Measurements from ENCODE around the gene ZDHHC1. TPM values are rescaled to one million over a fixed set of nuclear protein-coding genes. Genes with fewer than 3 reads are reported as not detected.
"Not testable (repeated sequence)": the region's sequence is repeated elsewhere in the genome, so short reads cannot be mapped to it uniquely, and the experiment has no call there.

Gene ZDHHC1
- total RNA-seq, 2 experiments from 2014 or later, result 0.36 to 0.40 TPM

GRCh38 chr16:67387479-67388079 lies 28.7 kb downstream of the ZDHHC1 start:
- ATAC-seq (ENCODE audit: low read depth), result no peak
- POLR2A ChIA-PET, result interaction anchor here (0.6 kb wide), 1 partner anchor 47 kb away, joined by 6 read pairs; no protein-coding TSS in a partner anchor
- no peaks in the 10 kb centered on the region for H3K4me1 Mint-ChIP-seq
- H3K4me3 Mint-ChIP-seq, result no peak overlapping the region
- no peaks in the 10 kb centered on the region for H3K36me3 Mint-ChIP-seq
- peaks cover 15% of the 10 kb centered on the region for H3K27me3 Mint-ChIP-seq
- DNase-seq, result no peak
- H3K27ac Mint-ChIP-seq, result no peak overlapping the region
- H3K9me3 Mint-ChIP-seq, result no peaks in the 10 kb centered on the region

- POLR2A ChIA-PET, result no interaction called here
- Mint-ChIP-seq H3K4me3 (no peak overlapping the region), H3K36me3 (no peaks in the 10 kb centered on the region), H3K27ac (no peak overlapping the region), H3K27me3 (peaks cover 13% of the 10 kb centered on the region), H3K9me3 (no peaks in the 10 kb centered on the region), H3K4me1 (no peaks in the 10 kb centered on the region)
- ATAC-seq (ENCODE audit: low read depth) (no peak), DNase-seq (no peak)
These were observed 29.3 kb downstream of the ZDHHC1 start for GRCh38 chr16:67386861-67387455.

GRCh38 chr16:67384778-67385510 lies 31.3 kb downstream of the ZDHHC1 start:
- ATAC-seq (ENCODE audit: low read depth) (no peak), DNase-seq (no peak)
- Mint-ChIP-seq H3K27ac (no peak overlapping the region), H3K9me3 (no peaks in the 10 kb centered on the region), H3K36me3 (no peaks in the 10 kb centered on the region), H3K27me3 (peaks cover 11% of the 10 kb centered on the region), H3K4me1 (no peaks in the 10 kb centered on the region), H3K4me3 (no peak overlapping the region)
- POLR2A ChIA-PET, result no interaction called here

- Mint-ChIP-seq H3K27me3 (peaks cover 11% of the 10 kb centered on the region), H3K27ac (no peak overlapping the region), H3K36me3 (no peaks in the 10 kb centered on the region), H3K4me1 (no peaks in the 10 kb centered on the region), H3K4me3 (no peak overlapping the region), H3K9me3 (no peaks in the 10 kb centered on the region)
- POLR2A ChIA-PET, result no interaction called here
- DNase-seq, result no peak
- no peak for ATAC-seq (ENCODE audit: low read depth)
These were observed 33.0 kb downstream of the ZDHHC1 start for GRCh38 chr16:67383284-67383683.

- Mint-ChIP-seq H3K36me3 (no peaks in the 10 kb centered on the region), H3K4me1 (no peaks in the 10 kb centered on the region), H3K27me3 (peaks cover 20% of the 10 kb centered on the region), H3K4me3 (no peak overlapping the region), H3K9me3 (no peaks in the 10 kb centered on the region), H3K27ac (no peak overlapping the region)
- DNase-seq (no peak), ATAC-seq (ENCODE audit: low read depth) (no peak)
- POLR2A ChIA-PET, result no interaction called here
These were observed 37.6 kb downstream of the ZDHHC1 start for GRCh38 chr16:67378642-67379041.

- DNase-seq; ATAC-seq (ENCODE audit: low read depth); H3K27ac Mint-ChIP-seq; H3K36me3 Mint-ChIP-seq; POLR2A ChIA-PET; H3K4me1 Mint-ChIP-seq; H3K9me3 Mint-ChIP-seq; H3K4me3 Mint-ChIP-seq: not testable (repeated sequence)
- H3K27me3 Mint-ChIP-seq, result peaks cover 14% of the 10 kb centered on the region
These were observed 40.3 kb downstream of the ZDHHC1 start for GRCh38 chr16:67376012-67376411.

- Mint-ChIP-seq H3K9me3 (no peaks in the 10 kb centered on the region), H3K27me3 (peaks cover 13% of the 10 kb centered on the region), H3K36me3 (no peaks in the 10 kb centered on the region), H3K4me3 (no peak overlapping the region), H3K4me1 (no peaks in the 10 kb centered on the region), H3K27ac (no peak overlapping the region)
- DNase-seq (no peak), ATAC-seq (ENCODE audit: low read depth) (no peak)
- POLR2A ChIA-PET, result no interaction called here
These were observed 43.6 kb downstream of the ZDHHC1 start for GRCh38 chr16:67372664-67373063.

- DNase-seq (no peak), ATAC-seq (ENCODE audit: low read depth) (no peak)
- H3K4me3 Mint-ChIP-seq, result no peak overlapping the region
- no peaks in the 10 kb centered on the region for H3K9me3 Mint-ChIP-seq
- H3K27ac Mint-ChIP-seq, result no peak overlapping the region
- H3K27me3 Mint-ChIP-seq, result peaks cover 6% of the 10 kb centered on the region
- POLR2A ChIA-PET, result no interaction called here
- peaks cover 1% of the 10 kb centered on the region for H3K4me1 Mint-ChIP-seq
- no peaks in the 10 kb centered on the region for H3K36me3 Mint-ChIP-seq
These were observed 45.6 kb downstream of the ZDHHC1 start for GRCh38 chr16:67370661-67371060.

- Mint-ChIP-seq H3K27ac (no peak overlapping the region), H3K9me3 (no peaks in the 10 kb centered on the region), H3K4me3 (no peak overlapping the region), H3K4me1 (peaks cover 9% of the 10 kb centered on the region), H3K27me3 (peaks cover 11% of the 10 kb centered on the region), H3K36me3 (no peaks in the 10 kb centered on the region)
- DNase-seq (no peak), ATAC-seq (ENCODE audit: low read depth) (no peak)
- POLR2A ChIA-PET, result no interaction called here
These were observed 51.6 kb downstream of the ZDHHC1 start for GRCh38 chr16:67364600-67365235.

- H3K4me1 Mint-ChIP-seq, result peaks cover 12% of the 10 kb centered on the region
- no peaks in the 10 kb centered on the region for H3K36me3 Mint-ChIP-seq
- POLR2A ChIA-PET, result no interaction called here
- no peaks in the 10 kb centered on the region for H3K9me3 Mint-ChIP-seq
- no peak overlapping the region for H3K27ac Mint-ChIP-seq
- H3K27me3 Mint-ChIP-seq, result peaks cover 15% of the 10 kb centered on the region
- H3K4me3 Mint-ChIP-seq, result no peak overlapping the region
- ATAC-seq (ENCODE audit: low read depth) (no peak), DNase-seq (no peak)
These were observed 55.2 kb downstream of the ZDHHC1 start for GRCh38 chr16:67361038-67361437.

- ATAC-seq (ENCODE audit: low read depth); H3K4me3 Mint-ChIP-seq; H3K4me1 Mint-ChIP-seq; H3K9me3 Mint-ChIP-seq; H3K36me3 Mint-ChIP-seq; DNase-seq; H3K27ac Mint-ChIP-seq; POLR2A ChIA-PET: not testable (repeated sequence)
- H3K27me3 Mint-ChIP-seq, result peaks cover 18% of the 10 kb centered on the region
These were observed 56.6 kb downstream of the ZDHHC1 start for GRCh38 chr16:67359540-67360269.

- H3K27ac Mint-ChIP-seq, result no peak overlapping the region
- no peak overlapping the region for H3K4me3 Mint-ChIP-seq
- peaks cover 15% of the 10 kb centered on the region for H3K27me3 Mint-ChIP-seq
- DNase-seq (no peak), ATAC-seq (ENCODE audit: low read depth) (no peak)
- POLR2A ChIA-PET, result no interaction called here
- H3K9me3 Mint-ChIP-seq, result no peaks in the 10 kb centered on the region
- no peaks in the 10 kb centered on the region for H3K36me3 Mint-ChIP-seq
- peaks cover 4% of the 10 kb centered on the region for H3K4me1 Mint-ChIP-seq
These were observed 58.7 kb downstream of the ZDHHC1 start for GRCh38 chr16:67357561-67357960.

GRCh38 chr16:67356396-67356795 lies 59.9 kb downstream of the ZDHHC1 start:
- H3K9me3 Mint-ChIP-seq, result no peaks in the 10 kb centered on the region
- POLR2A ChIA-PET, result no interaction called here
- peaks cover 4% of the 10 kb centered on the region for H3K4me1 Mint-ChIP-seq
- peaks cover 15% of the 10 kb centered on the region for H3K27me3 Mint-ChIP-seq
- H3K4me3 Mint-ChIP-seq, result no peak overlapping the region
- ATAC-seq (ENCODE audit: low read depth), result no peak
- H3K36me3 Mint-ChIP-seq, result no peaks in the 10 kb centered on the region
- no peak for DNase-seq
- no peak overlapping the region for H3K27ac Mint-ChIP-seq

Data from activated naive CD8-positive, alpha-beta T cell treated with anti-CD3 and anti-CD28 coated beads, Interleukin-2, amount 10 ng/mL, durations not matched to agents 7 days and 5 days (primary cell).